HG02763 (cell line): Measurements from ENCODE around the gene SUCLA2.
"Not testable (repeated sequence)": the region's sequence is repeated elsewhere in the genome, so short reads cannot be mapped to it uniquely, and the experiment has no call there.

Source experiments
- ATAC-seq: cut with Tn5 transposase; IDR thresholded peaks from one replicate; pipeline ENCODE4 v1.9.1; 2021; ENCODE audit warnings: mild to moderate bottlenecking, moderate library complexity; ENCODE audit not compliant: unreplicated experiment

Gene SUCLA2

DNA sequence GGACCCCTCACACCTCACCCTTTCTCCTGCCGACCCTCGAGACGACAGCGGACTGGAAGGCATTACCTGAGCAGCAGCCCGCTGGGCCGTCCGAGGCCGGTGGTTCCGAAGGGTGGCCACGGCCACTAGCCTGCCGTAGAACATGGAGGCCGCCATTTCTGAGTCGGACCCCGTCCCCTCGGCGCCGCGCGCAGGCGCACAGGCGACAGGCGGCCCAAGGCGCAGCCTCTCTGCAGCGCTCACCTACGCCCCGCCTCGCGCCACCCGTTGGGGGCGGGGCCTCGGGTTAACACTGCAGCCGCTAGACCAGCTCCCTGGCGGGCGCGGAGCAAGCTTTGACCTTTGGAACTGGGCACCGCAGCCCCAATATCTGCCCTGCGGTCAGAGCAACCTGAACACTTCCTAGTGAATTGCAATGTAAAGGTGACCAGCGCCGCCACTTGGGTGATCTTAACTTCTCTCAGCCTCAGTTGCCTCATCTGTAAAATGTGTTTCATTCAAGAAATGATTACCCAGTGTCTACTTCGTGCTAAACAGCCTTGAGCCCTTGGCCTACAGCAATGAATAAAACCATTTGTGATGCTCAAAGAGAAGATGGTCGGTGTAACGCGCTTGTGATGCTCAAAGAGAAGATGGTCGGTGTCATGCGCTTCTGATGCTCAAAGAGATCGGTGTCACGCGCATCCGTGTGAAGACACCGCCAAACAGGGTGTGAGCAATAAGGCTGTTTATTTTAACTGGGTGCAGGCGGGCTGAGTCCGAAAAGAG is at the start of gene SUCLA2:
SUCLA2 (minus strand) TSS at position 160 of the 768 bp plus-strand sequence; CDS start at position 156, 4 bp downstream.
- peak; percentile 98 for ATAC-seq

- no peak for ATAC-seq
Measured at GRCh38 chr13:48050550-48050949, 49.5 kb upstream of the SUCLA2 start.

DNA sequence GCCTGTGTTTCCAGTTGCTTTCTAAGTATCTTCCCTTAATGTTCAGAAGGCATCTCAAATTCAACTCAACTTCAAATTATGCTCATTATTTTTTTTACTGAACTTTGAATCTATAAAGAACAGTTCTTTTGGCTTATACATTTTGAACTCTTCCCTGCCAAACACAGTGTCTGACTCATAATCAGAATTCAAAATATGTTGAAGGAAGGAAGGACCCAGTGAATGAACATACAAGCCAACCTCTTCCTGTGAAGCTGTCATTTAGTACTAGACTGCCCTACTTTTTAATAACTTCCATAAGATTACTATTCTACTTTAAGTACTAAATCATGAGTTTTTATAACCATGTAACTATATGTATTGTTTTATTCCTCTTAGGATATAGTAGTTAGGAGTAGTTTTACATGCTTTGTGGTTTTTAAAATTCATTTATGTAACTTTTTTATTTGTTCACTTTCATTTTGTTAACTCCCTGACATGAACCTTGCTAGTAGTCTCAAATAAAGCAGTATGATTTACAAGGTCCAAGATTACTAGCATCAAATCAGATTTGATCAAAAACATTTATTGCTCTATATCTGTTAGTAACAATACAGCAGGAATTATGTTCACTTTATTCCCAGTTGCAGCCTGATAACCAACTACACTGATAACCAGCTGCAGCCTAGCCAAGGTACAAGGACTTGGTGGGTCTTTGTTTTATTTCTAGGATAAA is 42.9 kb upstream of the SUCLA2 start:
- no peak for ATAC-seq

GRCh38 chr13:48042894-48043293 is 41.8 kb upstream of the SUCLA2 start:
- no peak for ATAC-seq

GRCh38 chr13:48040896-48041295 is 39.8 kb upstream of the SUCLA2 start:
- ATAC-seq, result no peak

DNA sequence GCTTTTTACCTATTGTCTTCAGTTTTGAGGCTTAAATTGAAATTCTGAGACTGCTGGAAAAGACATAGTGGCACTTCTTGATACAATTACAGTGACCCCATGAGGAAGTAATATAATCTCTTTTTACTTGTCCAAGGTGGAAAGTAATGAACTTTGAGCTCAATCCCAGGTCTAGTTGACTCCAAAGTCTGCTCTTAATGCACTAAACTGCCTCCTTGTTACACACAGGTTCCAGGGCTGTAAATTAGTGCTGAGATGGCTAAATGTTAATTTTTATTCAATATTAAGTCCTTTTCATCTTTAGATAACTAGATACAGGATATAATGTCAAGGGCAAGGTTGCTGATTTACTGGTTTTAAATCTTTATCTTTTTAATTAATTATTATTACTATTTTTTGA is 39.0 kb upstream of the SUCLA2 start:
- ATAC-seq, result no peak

DNA sequence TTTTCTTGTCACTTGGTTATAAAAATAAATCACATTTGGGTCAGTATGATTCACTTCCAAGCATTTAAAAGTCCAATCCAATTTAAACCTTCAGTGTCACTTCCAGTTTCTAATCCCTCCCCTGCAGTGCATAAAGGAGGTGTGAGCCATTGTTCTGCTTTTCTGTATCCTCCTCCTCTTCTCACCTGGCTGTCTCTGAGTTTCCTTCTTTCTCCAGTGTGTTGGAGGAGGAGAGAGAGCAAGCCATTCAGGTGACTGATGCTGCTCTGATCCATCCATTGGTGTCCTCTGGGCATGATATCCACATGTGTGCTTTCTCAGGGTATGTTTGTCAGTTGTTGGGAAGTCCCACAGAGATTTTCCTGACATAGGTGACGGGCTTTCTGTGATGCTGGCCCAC is 37.7 kb upstream of the SUCLA2 start:
- no peak for ATAC-seq

DNA sequence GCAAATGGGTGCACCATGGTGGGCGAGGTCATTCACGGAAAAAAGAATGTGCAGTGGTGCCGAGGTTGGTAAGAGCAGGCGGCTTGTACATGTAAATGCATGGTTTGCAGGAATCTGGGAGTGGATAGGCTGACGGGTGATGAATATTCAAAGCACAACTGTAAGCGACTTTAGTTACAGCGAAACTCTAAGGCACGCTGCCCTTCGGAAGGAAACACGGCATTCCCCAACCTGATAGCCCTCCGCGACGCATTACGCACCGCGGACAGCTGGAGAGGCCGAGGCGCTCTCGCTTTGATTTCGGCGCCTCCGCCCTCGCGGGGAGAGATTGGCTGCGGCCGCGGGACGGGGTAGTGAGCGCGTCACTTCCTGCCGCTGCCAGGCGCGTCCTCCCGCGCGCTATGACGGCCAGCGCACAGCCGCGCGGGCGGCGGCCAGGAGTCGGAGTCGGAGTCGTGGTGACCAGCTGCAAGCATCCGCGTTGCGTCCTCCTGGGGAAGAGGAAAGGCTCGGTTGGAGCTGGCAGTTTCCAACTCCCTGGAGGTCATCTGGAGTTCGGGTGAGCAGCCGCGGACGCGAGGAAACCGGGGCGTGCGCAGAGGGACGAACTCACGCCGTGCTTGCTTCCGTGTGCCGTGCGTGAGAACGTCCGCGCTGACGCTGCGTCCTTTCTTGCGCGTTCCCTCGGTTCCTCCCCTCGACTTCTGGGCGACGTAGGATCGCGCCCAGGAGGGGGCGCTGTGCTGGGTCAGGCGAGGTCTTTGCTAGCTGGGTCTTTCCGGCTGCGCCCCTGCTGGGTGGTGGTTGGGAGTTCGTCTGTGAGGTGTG is 36.5 kb upstream of the SUCLA2 start, which contains the start of gene NUDT15:
NUDT15 (plus strand) TSS at position 381 of the 828 bp plus-strand sequence; CDS start at position 402, 21 bp downstream.
- peak; percentile 93 for ATAC-seq

- no peak for ATAC-seq
Measured at GRCh38 chr13:48029859-48030258, 28.8 kb upstream of the SUCLA2 start.

- ATAC-seq, result no peak
Measured at GRCh38 chr13:48028066-48028465, 27.0 kb upstream of the SUCLA2 start.

DNA sequence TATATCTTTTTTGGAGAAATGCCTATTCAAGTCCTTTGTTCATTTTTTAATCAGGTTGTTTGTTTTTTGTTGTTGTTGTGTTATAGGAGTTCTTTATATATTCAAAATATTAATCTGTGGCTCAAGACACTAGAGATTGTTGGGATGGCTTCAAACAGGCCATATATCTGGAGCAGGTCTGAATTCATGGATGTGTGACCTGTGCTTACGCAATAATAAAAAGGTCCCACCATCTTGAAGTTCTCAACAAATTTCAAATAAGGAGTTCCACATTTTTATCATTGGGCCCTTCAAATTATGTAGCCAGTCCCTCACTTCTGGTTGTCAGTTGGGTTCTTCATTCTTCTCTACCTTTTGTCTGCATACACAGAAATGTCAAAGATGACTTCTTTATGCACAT is 18.7 kb upstream of the SUCLA2 start:
- ATAC-seq, result no peak

DNA sequence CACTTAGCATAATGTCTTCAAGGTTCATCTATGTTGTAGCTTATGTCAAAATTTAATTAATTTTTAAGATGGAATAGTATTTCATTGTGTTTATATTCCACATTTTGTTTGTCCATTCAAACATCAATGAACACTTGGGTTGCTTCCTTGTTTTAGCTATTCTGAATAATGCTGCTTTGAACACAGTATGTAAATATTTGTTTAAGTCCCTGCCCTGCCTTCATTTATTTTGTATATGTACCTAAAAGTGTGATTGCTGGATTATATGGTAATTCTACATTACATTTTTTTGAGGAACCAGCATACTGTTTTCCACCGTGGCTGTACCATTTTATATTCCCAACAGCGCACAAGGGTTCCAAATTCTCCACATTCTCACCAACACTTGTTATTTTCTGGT is 17.6 kb upstream of the SUCLA2 start:
- no peak for ATAC-seq

GRCh38 chr13:48014359-48014758 is 13.3 kb upstream of the SUCLA2 start:
- ATAC-seq, result no peak

- no peak for ATAC-seq
Measured at GRCh38 chr13:48012668-48013067, 11.6 kb upstream of the SUCLA2 start.

- ATAC-seq, result no peak
Measured at GRCh38 chr13:48010698-48011097, 9.6 kb upstream of the SUCLA2 start.

DNA sequence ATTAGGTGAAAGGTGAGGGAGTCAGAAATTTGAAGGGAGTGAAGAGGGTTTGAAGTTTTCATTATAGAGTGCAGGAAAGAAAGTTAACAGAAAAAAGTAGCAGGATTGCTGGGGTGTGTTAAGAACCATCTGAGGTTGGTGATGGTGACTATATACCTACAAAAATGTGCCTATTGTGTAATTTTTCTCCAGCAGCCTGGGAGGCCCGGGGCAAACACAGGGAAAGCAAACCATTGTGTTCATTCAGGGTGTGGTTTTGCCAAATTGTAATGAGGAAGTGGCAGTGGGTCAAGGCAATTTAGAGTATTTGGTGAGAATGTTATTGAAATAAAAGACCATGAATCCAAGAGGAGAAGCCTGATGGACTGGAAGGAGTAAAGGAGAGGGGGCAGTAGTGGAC is 8.2 kb upstream of the SUCLA2 start:
- no peak for ATAC-seq

DNA sequence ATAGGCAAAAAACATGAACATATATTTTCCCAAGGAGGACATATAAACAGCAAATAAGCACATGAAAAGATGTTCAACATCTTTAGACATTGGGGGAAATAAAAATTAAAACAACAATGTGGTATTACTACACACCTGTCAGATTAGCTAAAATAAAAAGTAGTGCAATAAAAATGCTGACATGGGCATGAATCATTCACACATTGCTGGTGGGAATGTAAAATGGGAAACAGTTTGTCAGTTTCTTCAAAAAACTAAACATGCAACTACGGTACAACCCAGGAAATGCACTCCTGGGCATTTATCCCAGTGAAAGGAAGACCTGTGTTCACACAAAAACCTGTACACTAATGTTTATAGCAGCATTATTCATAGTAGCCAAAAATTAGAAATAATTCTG is 5.3 kb upstream of the SUCLA2 start:
- no peak for ATAC-seq

- no peak for ATAC-seq
Measured at GRCh38 chr13:48004201-48004600, 3.1 kb upstream of the SUCLA2 start.

- not testable (repeated sequence) for ATAC-seq
Measured at GRCh38 chr13:48001999-48002398, 926 bp upstream of the SUCLA2 start.

GRCh38 chr13:48000559-48001113 is 437 bp downstream of the SUCLA2 start:
- peak; percentile 37 for ATAC-seq

DNA sequence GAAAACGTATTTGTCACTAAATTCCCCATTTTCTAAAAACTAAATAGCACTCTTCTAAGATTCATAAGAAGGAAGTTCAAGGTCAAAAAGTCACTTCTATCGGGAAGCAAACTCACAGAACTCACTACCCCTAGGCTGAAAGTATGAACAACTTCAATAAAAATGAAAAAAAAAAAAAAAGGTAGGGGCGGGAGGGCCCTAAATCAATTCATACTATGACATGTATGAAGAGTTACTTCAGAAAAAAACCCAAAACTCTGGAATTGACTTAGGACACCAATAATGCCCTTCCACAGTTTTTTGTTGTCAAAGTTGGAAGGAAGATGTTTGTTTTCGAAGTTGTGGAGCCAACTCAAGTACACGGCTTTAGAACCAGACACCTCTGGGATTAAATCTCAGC is 1.1 kb downstream of the SUCLA2 start:
- no peak for ATAC-seq
